Thyroid gland (tissue), 4 donors: ENCODE results near the gene ABR. TPM values are rescaled to one million over a fixed set of nuclear protein-coding genes. Genes with fewer than 3 reads are reported as not detected.
A peak's percentile ranks its signal among the peaks of the same experiment; 100 is the strongest.

ENCODE experiments used
- DNase-seq, 2 donors: peaks; one replicate each; pipeline ENCODE4 v3.0.0-alpha.2; 2019
- H3K27ac ChIP-seq, 3 donors: fragments of 200-600 bp; sonication (generic); 1 replicate in 2 of 3; 2 replicates in 1 of 3; pipeline ENCODE4 v1.5.1; 2016 to 2019; ENCODE audit warnings: mild to moderate bottlenecking in 1 of 3, moderate library complexity in 1 of 3
- H3K27me3 ChIP-seq: fragments of 200-600 bp; sonication (generic); one replicate; pipeline ENCODE4 v1.5.1; 2019
- H3K36me3 ChIP-seq, 2 donors: fragments of 200-600 bp; sonication (generic); one replicate each; pipeline ENCODE4 v1.5.1; 2016 to 2019
- H3K4me1 ChIP-seq, 2 donors: fragments of 200-600 bp; sonication (generic); one replicate each; pipeline ENCODE4 v1.5.1; 2017 to 2019
- H3K4me3 ChIP-seq, 3 donors: fragments of 200-600 bp; sonication (generic); replicated peaks in 1 of 3; 1 replicate in 2 of 3; 2 replicates in 1 of 3; pipeline ENCODE4 v1.5.1; 2016; ENCODE audit warnings: mild to moderate bottlenecking in 1 of 3
- H3K9me3 ChIP-seq: fragments of 200-600 bp; sonication (generic); one replicate; pipeline ENCODE4 v1.5.1; 2017
- CTCF ChIP-seq, 6 experiments: fragments of 200-600 bp in 3 of 6; fragments of 450-650 bp in 3 of 6; sonication (generic) in 3 of 6; IDR thresholded peaks; one replicate each; pipeline ENCODE4 v1.5.1; 2016 to 2019; ENCODE audit warnings: antibody characterized with exemption in 6 of 6, mild to moderate bottlenecking in 2 of 6, inconsistent platforms in 1 of 6, moderate library complexity in 1 of 6
- POLR2A ChIP-seq, 2 donors: fragments of 450-650 bp; IDR thresholded peaks; one replicate each; pipeline ENCODE4 v1.6.1; 2017; ENCODE audit warnings: antibody characterized with exemption in 2 of 2, mild to moderate bottlenecking in 2 of 2, moderate library complexity in 1 of 2
- WGBS, 2 donors: methylation state at CpG; one replicate each; pipeline ENCODE4 v1.1.5; 2017; 5-methylcytosine and 5-hydroxymethylcytosine counted together
- intact Hi-C: fragments of 100-400 bp; cut with DNase I; formaldehyde crosslinking; loops from one replicate; pipeline ENCODE4 v1.15.1; 2023
- total RNA-seq, 4 donors: library from RNA; depleted of rRNA; stranded (reverse); fragments of >200 nt; gene quantifications; one replicate each; pipeline ENCODE4 v1.2.3, GENCODE V29; 2016

The ABR gene
- total RNA-seq, 4 donors from 2014 or later: 23.7 to 33.7 (median 31.5) TPM

GRCh38 chr17:1143573-1143972 lies 36.2 kb downstream of the ABR start:
- no peaks in the 10 kb centered on the region for H3K4me1 ChIP-seq
- DNase-seq: no peak
- H3K4me3 ChIP-seq: no peak overlapping the region
- H3K36me3 ChIP-seq: no peaks in the 10 kb centered on the region
- no peaks in the 10 kb centered on the region for H3K9me3 ChIP-seq
- no peak for TF ChIP-seq POLR2A (IDR thresholded peaks at IDR 0.05)
- no peak for TF ChIP-seq CTCF (IDR thresholded peaks at IDR 0.05)
- WGBS, 2 donors: 23 to 69% methylated on average over 3 to 6 of the region's 10 CpGs
- intact Hi-C loops: no loop called here
- no peaks in the 10 kb centered on the region for H3K27me3 ChIP-seq
- no peak overlapping the region for H3K27ac ChIP-seq

GRCh38 chr17:1142561-1142971 lies 37.2 kb downstream of the ABR start:
- no peak overlapping the region for H3K4me3 ChIP-seq
- H3K4me1 ChIP-seq: no peaks in the 10 kb centered on the region
- no peak overlapping the region for H3K27ac ChIP-seq
- 85 to 86% methylated on average over 9 to 14 of the region's 14 CpGs for WGBS, 2 donors
- H3K27me3 ChIP-seq: no peaks in the 10 kb centered on the region
- no peak for DNase-seq
- H3K36me3 ChIP-seq: no peaks in the 10 kb centered on the region
- no peak for TF ChIP-seq CTCF (IDR thresholded peaks at IDR 0.05)
- no peak for TF ChIP-seq POLR2A (IDR thresholded peaks at IDR 0.05)
- intact Hi-C loops: no loop called here
- no peaks in the 10 kb centered on the region for H3K9me3 ChIP-seq

GRCh38 chr17:1137465-1137894 lies 42.3 kb downstream of the ABR start:
- H3K4me3 ChIP-seq: no peak overlapping the region
- no peaks in the 10 kb centered on the region for H3K27me3 ChIP-seq
- DNase-seq: peak; percentile 27 to 53
- TF ChIP-seq POLR2A (IDR thresholded peaks at IDR 0.05) (no peak), CTCF (IDR thresholded peaks at IDR 0.05) (no peak)
- H3K4me1 ChIP-seq: no peaks in the 10 kb centered on the region
- 82 to 94% methylated on average over 18 of the region's 18 CpGs for WGBS, 2 donors
- intact Hi-C loops: no loop called here
- no peaks in the 10 kb centered on the region for H3K36me3 ChIP-seq
- no peaks in the 10 kb centered on the region for H3K9me3 ChIP-seq
- no peak overlapping the region for H3K27ac ChIP-seq

- no peak overlapping the region for H3K27ac ChIP-seq
- H3K27me3 ChIP-seq: no peaks in the 10 kb centered on the region
- no peaks in the 10 kb centered on the region for H3K9me3 ChIP-seq
- no peak for DNase-seq
- no peaks in the 10 kb centered on the region for H3K4me1 ChIP-seq
- TF ChIP-seq CTCF (IDR thresholded peaks at IDR 0.05) (no peak), POLR2A (IDR thresholded peaks at IDR 0.05) (no peak)
- intact Hi-C loops: no loop called here
- H3K4me3 ChIP-seq: no peak overlapping the region
- WGBS, 2 donors: 75 to 91% methylated on average over 6 of the region's 6 CpGs
- H3K36me3 ChIP-seq: no peaks in the 10 kb centered on the region
Measured at GRCh38 chr17:1136748-1137147, 43.0 kb downstream of the ABR start.

- Histone ChIP-seq H3K4me3 (no peak overlapping the region), H3K27me3 (no peaks in the 10 kb centered on the region), H3K27ac (no peak overlapping the region), H3K4me1 (no peaks in the 10 kb centered on the region), H3K9me3 (no peaks in the 10 kb centered on the region), H3K36me3 (no peaks in the 10 kb centered on the region)
- no peak for TF ChIP-seq POLR2A (IDR thresholded peaks at IDR 0.05)
- no peak for TF ChIP-seq CTCF (IDR thresholded peaks at IDR 0.05)
- no peak for DNase-seq
- intact Hi-C loops: no loop called here
- 78 to 81% methylated on average over 28 to 29 of the region's 29 CpGs for WGBS, 2 donors
Measured at GRCh38 chr17:1134634-1135324, 45.0 kb downstream of the ABR start.
